Progenitor cell of endocrine pancreas (in vitro differentiated cells): ENCODE results near the gene ZNF608. TPM values are rescaled to one million over a fixed set of nuclear protein-coding genes. Genes with fewer than 3 reads are reported as not detected.

Source experiments
- DNase-seq: peaks from one replicate; pipeline ENCODE4 v3.0.0; 2021; ENCODE audit warnings: low spot score; ENCODE audit not compliant: unreplicated experiment
- H3K27ac Mint-ChIP-seq: 2 replicates; pipeline ENCODE4 v1.8.0; 2021; ENCODE audit warnings: mild to moderate bottlenecking, moderate library complexity, mixed read lengths
- H3K27me3 Mint-ChIP-seq: 2 replicates; pipeline ENCODE4 v1.8.0; 2021; ENCODE audit warnings: mixed read lengths
- H3K36me3 Mint-ChIP-seq: 2 replicates; pipeline ENCODE4 v1.8.0; 2022; ENCODE audit warnings: mixed read lengths; ENCODE audit not compliant: insufficient read depth
- H3K4me1 Mint-ChIP-seq: 2 replicates; pipeline ENCODE4 v1.8.0; 2021; ENCODE audit warnings: low read depth, mixed read lengths
- H3K4me3 Mint-ChIP-seq: 2 replicates; pipeline ENCODE4 v1.8.0; 2021; ENCODE audit warnings: low read depth, mild to moderate bottlenecking, moderate library complexity, mixed read lengths
- H3K9me3 Mint-ChIP-seq: 2 replicates; pipeline ENCODE4 v1.8.0; 2021; ENCODE audit warnings: low read depth, mixed read lengths
- total RNA-seq: library from RNA; stranded (reverse); gene quantifications from 2 replicates; pipeline ENCODE4 v1.2.1, GENCODE V29; 2021
- TF ChIP-seq, protein P1 (sequence below): fragments of 200-600 bp; sonication (generic); IDR thresholded peaks from one replicate; pipeline ENCODE4 v1.5.0; 2021; ENCODE audit warnings: antibody characterized with exemption, mild to moderate bottlenecking; ENCODE audit not compliant: unreplicated experiment

The ZNF608 gene
- total RNA-seq, 1 donor from 2014 or later, result 148 TPM

DNA sequence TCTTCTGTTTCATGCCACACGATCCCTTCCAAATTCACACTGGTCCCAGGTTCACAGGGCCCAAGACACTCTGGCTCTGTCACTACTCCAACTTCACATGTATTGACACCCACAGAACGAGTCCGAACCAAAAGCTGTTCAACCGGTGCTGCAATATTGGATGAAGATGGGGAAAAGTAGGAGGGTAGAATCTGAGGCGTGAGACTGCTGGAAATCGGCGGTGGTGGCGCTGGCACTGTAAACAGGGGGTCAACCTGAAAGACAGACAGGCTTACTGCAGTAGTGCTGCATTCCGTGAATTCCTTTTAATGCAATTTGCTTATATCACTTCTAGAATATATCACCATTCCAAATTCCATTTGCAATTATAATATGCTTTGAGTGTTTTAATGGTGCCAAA lies 45.4 kb downstream of the ZNF608 start:
- Mint-ChIP-seq H3K9me3 (peaks cover 4% of the 10 kb centered on the region), H3K4me1 (peaks cover 92% of the 10 kb centered on the region), H3K36me3 (peaks cover 25% of the 10 kb centered on the region), H3K4me3 (no peak overlapping the region), H3K27me3 (no peaks in the 10 kb centered on the region), H3K27ac (peak overlapping the region; percentile 88)
- no peak for DNase-seq
- TF ChIP-seq, protein P1, sequence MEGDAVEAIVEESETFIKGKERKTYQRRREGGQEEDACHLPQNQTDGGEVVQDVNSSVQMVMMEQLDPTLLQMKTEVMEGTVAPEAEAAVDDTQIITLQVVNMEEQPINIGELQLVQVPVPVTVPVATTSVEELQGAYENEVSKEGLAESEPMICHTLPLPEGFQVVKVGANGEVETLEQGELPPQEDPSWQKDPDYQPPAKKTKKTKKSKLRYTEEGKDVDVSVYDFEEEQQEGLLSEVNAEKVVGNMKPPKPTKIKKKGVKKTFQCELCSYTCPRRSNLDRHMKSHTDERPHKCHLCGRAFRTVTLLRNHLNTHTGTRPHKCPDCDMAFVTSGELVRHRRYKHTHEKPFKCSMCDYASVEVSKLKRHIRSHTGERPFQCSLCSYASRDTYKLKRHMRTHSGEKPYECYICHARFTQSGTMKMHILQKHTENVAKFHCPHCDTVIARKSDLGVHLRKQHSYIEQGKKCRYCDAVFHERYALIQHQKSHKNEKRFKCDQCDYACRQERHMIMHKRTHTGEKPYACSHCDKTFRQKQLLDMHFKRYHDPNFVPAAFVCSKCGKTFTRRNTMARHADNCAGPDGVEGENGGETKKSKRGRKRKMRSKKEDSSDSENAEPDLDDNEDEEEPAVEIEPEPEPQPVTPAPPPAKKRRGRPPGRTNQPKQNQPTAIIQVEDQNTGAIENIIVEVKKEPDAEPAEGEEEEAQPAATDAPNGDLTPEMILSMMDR, result no peak

DNA sequence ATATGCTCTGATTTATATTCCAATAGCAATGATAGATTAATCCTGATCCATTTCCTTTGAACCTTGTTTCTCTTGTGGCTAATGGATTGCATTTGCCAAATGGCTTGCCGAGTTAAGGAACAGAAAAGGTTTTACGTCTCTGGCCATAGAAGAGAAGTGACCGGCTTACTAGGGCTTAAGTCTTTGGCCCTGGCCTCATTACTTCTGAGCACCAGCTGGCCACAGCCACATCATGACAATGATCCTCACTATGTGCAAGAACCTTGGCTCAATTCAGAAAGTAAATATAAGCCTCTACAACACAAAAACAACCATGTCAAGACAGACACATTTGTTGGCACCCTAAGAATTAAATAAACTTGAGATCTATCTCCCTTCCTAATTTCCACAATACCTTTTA lies 46.1 kb downstream of the ZNF608 start:
- peaks cover 4% of the 10 kb centered on the region for H3K9me3 Mint-ChIP-seq
- H3K4me3 Mint-ChIP-seq, result no peak overlapping the region
- no peaks in the 10 kb centered on the region for H3K27me3 Mint-ChIP-seq
- DNase-seq, result no peak
- peaks cover 27% of the 10 kb centered on the region for H3K36me3 Mint-ChIP-seq
- TF ChIP-seq, protein P1, result no peak
- H3K27ac Mint-ChIP-seq, result peak overlapping the region; percentile 88
- H3K4me1 Mint-ChIP-seq, result peaks cover 85% of the 10 kb centered on the region

DNA sequence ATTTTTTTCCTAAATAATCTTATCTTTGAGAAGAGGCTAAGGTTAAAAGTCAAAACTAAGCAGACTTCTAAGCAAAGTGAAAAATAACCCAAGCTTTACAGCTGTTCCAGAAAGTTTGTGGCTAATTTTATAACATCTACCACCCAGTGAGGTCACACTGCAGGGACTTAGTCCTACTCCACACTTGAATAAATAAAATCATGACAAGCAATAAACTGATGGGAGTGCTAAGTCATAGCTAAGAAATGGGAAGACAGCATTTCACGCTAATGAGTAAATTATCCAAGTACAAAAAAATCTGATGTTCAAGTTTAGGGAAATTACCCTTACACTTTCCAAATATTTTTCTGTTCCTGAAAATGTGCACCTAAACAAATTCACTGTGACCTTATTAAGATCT lies 47.7 kb downstream of the ZNF608 start:
- H3K4me3 Mint-ChIP-seq, result no peak overlapping the region
- no peaks in the 10 kb centered on the region for H3K27me3 Mint-ChIP-seq
- H3K36me3 Mint-ChIP-seq, result peaks cover 33% of the 10 kb centered on the region
- TF ChIP-seq, protein P1, result no peak
- H3K27ac Mint-ChIP-seq, result peak overlapping the region; percentile 98
- no peak for DNase-seq
- peaks cover 8% of the 10 kb centered on the region for H3K9me3 Mint-ChIP-seq
- H3K4me1 Mint-ChIP-seq, result peaks cover 75% of the 10 kb centered on the region

DNA sequence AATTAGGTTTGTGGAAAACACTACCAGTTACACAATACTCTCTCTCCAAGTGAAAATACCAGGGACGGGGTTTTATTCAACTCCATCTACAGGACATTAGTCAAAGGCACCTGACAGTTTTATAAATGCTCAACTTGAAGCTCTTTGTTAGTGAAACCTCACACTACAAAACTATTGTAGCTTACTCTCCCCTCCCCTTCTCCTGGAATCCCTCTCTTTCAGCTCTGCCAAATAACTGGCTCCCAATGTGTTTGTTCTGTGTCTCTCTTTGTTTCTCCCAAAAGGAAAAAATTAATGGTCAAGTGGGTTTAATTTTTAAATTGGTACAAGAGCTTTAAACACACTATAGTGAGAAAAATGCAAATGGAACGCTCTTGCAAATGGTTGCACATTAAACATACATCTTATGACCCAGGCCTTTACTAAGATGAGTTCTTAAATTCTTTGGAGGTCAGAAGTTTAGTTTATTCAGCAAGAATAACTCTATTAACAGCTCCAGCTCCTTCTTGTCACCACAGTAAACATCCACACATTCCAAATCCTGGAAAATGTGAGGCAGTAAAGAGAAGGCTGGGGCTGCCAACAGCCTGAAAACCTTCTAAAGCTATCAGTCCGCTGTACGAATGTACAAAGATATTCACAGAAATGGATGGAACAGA lies 48.4 kb downstream of the ZNF608 start:
- no peak for DNase-seq
- peaks cover 72% of the 10 kb centered on the region for H3K4me1 Mint-ChIP-seq
- TF ChIP-seq, protein P1, result no peak
- peak overlapping the region; percentile 98 for H3K27ac Mint-ChIP-seq
- H3K4me3 Mint-ChIP-seq, result peak overlapping the region; percentile 49
- H3K9me3 Mint-ChIP-seq, result peaks cover 8% of the 10 kb centered on the region
- no peaks in the 10 kb centered on the region for H3K27me3 Mint-ChIP-seq
- H3K36me3 Mint-ChIP-seq, result peaks cover 37% of the 10 kb centered on the region

DNA sequence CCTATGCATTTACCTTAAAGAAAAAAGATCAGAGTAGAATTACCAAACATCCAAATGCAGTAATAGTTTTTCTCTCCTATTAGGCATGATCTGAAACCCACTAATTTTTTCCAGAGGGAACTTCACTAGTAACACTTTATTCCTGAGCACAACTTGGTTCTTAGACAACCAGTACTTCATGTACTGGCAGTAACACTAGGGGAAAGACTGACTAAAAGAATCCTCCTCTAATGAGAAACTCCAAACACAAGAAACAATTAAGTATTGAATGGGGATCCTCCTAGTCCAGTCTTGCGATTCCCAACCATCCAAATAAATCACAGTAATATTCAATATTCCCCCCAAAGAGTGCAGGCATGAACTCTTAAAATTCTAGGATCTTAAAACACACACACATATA lies 48.9 kb downstream of the ZNF608 start:
- TF ChIP-seq, protein P1, result no peak

More for the DNA sequence above, 48.9 kb downstream of the ZNF608 start:
- Mint-ChIP-seq H3K27me3 (no peaks in the 10 kb centered on the region), H3K27ac (peak overlapping the region; percentile 98), H3K9me3 (peaks cover 8% of the 10 kb centered on the region), H3K36me3 (peaks cover 37% of the 10 kb centered on the region), H3K4me3 (peak overlapping the region; percentile 49), H3K4me1 (peaks cover 70% of the 10 kb centered on the region)
- no peak for DNase-seq
